Upper lobe of right lung (tissue), 1 donor: Measurements from ENCODE around the gene FAM193B. TPM values are rescaled to one million over a fixed set of nuclear protein-coding genes. Genes with fewer than 3 reads are reported as not detected.
A peak's percentile ranks its signal among the peaks of the same experiment; 100 is the strongest.

Experiments
- ATAC-seq: fragments of 200-7000 bp; cut with Tn5 transposase; one replicate; pipeline ENCODE4 v1.9.1; 2020; ENCODE audit warnings: mild to moderate bottlenecking, moderate library complexity
- DNase-seq: peaks from one replicate; pipeline ENCODE4 v3.0.0-alpha.2; 2020
- H3K27ac ChIP-seq: fragments of 200-600 bp; one replicate; pipeline ENCODE4 v1.8.0; 2022
- H3K27me3 ChIP-seq: fragments of 200-600 bp; one replicate; pipeline ENCODE4 v1.8.0; 2022; ENCODE audit warnings: mild to moderate bottlenecking
- H3K36me3 ChIP-seq: fragments of 200-600 bp; one replicate; pipeline ENCODE4 v1.8.0; 2022
- H3K4me1 ChIP-seq: fragments of 200-600 bp; one replicate; pipeline ENCODE4 v1.8.0; 2022
- H3K4me3 ChIP-seq: fragments of 200-600 bp; one replicate; pipeline ENCODE4 v1.8.0; 2022; ENCODE audit warnings: mild to moderate bottlenecking
- H3K9me3 ChIP-seq: fragments of 200-600 bp; one replicate; pipeline ENCODE4 v1.8.0; 2022
- intact Hi-C: fragments of 100-400 bp; cut with DNase I; formaldehyde crosslinking; loops from one replicate; pipeline ENCODE4 v1.11.0; 2022
- total RNA-seq: library from RNA; stranded (reverse); fragmentation: NEBNext Ultra II Directional; extraction: Animal tissue kit (Norgen Biotek cat#: 25700); gene quantifications from one replicate; pipeline ENCODE4 v1.2.1, GENCODE V29; 2021
- TF ChIP-seq, protein P1 (sequence below): fragments of 200-600 bp; IDR thresholded peaks from one replicate; pipeline ENCODE4 v1.8.0; 2022; ENCODE audit warnings: antibody characterized with exemption
- donor health status: DM: no; HTN: yes; CAD: no; lungs with severe emphysema.

FAM193B gene
- total RNA-seq, 1 donor from 2014 or later: 76.3 TPM

- Histone ChIP-seq H3K9me3 (no peaks in the 10 kb centered on the region), H3K36me3 (peaks cover 37% of the 10 kb centered on the region), H3K27me3 (peaks cover 9% of the 10 kb centered on the region), H3K27ac (peak within 1 kb of the TSS; percentile 82), H3K4me3 (peak within 1 kb of the TSS; percentile 82), H3K4me1 (peaks cover 12% of the 10 kb centered on the region)
- TF ChIP-seq, protein P1, sequence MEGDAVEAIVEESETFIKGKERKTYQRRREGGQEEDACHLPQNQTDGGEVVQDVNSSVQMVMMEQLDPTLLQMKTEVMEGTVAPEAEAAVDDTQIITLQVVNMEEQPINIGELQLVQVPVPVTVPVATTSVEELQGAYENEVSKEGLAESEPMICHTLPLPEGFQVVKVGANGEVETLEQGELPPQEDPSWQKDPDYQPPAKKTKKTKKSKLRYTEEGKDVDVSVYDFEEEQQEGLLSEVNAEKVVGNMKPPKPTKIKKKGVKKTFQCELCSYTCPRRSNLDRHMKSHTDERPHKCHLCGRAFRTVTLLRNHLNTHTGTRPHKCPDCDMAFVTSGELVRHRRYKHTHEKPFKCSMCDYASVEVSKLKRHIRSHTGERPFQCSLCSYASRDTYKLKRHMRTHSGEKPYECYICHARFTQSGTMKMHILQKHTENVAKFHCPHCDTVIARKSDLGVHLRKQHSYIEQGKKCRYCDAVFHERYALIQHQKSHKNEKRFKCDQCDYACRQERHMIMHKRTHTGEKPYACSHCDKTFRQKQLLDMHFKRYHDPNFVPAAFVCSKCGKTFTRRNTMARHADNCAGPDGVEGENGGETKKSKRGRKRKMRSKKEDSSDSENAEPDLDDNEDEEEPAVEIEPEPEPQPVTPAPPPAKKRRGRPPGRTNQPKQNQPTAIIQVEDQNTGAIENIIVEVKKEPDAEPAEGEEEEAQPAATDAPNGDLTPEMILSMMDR: peak; percentile 26
- intact Hi-C loops: no loop called here
- DNase-seq (peak; percentile 94), ATAC-seq (peak; percentile 99)
Observed at GRCh38 chr5:177592010-177592834, 37.9 kb upstream of the FAM193B start, which contains the start of gene TMED9. Gene TMED9, plus strand, starts transcription at chr5:177592203. Its CDS starts 12 bp downstream, at chr5:177592215.

GRCh38 chr5:177591690-177592009, 37.3 kb upstream of the FAM193B start:
- DNase-seq: no peak
- TF ChIP-seq, protein P1: no peak
- H3K27me3 ChIP-seq: peaks cover 9% of the 10 kb centered on the region
- H3K9me3 ChIP-seq: no peaks in the 10 kb centered on the region
- intact Hi-C loops: no loop called here
- peaks cover 34% of the 10 kb centered on the region for H3K36me3 ChIP-seq
- no peak for ATAC-seq
- peaks cover 12% of the 10 kb centered on the region for H3K4me1 ChIP-seq
- no peak overlapping the region for H3K27ac ChIP-seq
- H3K4me3 ChIP-seq: peak overlapping the region; percentile 82

DNA sequence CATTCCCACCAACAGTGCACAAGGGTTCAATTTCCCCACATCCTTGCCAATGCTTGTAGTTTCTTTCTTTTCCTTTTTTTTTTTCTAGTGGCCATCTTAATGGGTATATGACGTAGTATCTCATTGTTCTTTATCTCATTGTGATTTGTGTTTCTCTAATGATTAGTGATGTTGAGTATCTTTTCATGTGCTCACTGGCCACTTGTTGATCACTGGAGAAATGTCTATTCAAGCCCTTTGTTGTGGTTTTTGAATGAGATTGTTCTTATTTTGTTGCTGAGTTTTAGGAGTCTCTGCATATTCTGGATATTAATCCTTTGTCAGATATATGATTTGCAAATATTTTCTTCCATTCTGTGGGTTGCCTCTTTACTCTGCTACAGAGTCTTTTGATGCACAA, 36.0 kb upstream of the FAM193B start:
- intact Hi-C loops: no loop called here
- no peak for ATAC-seq

DNA sequence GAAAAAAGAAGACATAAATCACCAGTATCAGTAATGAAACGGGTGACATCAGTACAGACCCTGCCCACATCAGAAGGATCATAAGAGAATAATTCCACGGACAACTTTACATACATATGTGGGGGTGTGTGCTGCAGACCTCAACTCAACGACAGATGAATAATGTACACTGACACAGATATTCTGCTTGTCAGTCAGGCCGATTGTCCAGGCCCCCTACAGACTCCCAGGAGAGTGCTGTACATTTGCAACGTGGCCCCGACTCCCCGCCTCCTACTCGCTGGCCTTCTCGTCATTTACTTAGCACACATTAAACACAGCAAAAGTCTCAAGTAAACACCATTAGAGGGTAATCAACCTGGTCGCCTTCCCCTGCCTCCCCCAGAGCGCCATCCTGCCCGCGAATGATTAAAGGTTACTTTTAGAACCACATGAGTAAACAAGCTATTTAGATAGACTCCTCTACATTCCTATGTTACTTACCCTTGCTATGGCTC, 34.1 kb upstream of the FAM193B start:
- ATAC-seq: no peak
- peaks cover 2% of the 10 kb centered on the region for H3K36me3 ChIP-seq
- no peak for DNase-seq
- TF ChIP-seq, protein P1: no peak
- H3K4me3 ChIP-seq: no peak overlapping the region
- intact Hi-C loops: no loop called here
- H3K4me1 ChIP-seq: peaks cover 8% of the 10 kb centered on the region
- no peak overlapping the region for H3K27ac ChIP-seq
- no peaks in the 10 kb centered on the region for H3K9me3 ChIP-seq
- H3K27me3 ChIP-seq: peaks cover 9% of the 10 kb centered on the region

More for the DNA sequence above, 36.0 kb upstream of the FAM193B start:
- Histone ChIP-seq H3K9me3 (no peaks in the 10 kb centered on the region), H3K27ac (no peak overlapping the region), H3K27me3 (peaks cover 9% of the 10 kb centered on the region), H3K4me3 (no peak overlapping the region), H3K4me1 (peaks cover 12% of the 10 kb centered on the region), H3K36me3 (peaks cover 21% of the 10 kb centered on the region)
- TF ChIP-seq, protein P1: no peak
- DNase-seq: no peak

- Histone ChIP-seq H3K36me3 (no peaks in the 10 kb centered on the region), H3K27me3 (no peaks in the 10 kb centered on the region), H3K4me1 (no peaks in the 10 kb centered on the region), H3K9me3 (no peaks in the 10 kb centered on the region), H3K4me3 (no peak overlapping the region), H3K27ac (no peak overlapping the region)
- TF ChIP-seq, protein P1: no peak
- no peak for DNase-seq
- ATAC-seq: no peak
- intact Hi-C loops: no loop called here
Observed at GRCh38 chr5:177578316-177578715, 24.0 kb upstream of the FAM193B start.
